Measurements from ENCODE around the gene KDM4C. TPM values are rescaled to one million over a fixed set of nuclear protein-coding genes. Genes with fewer than 3 reads are reported as not detected.

KDM4C gene
- total and polyA plus RNA-seq, 2 of the 8 experiments (the other 6 are each of a cell fraction or from before 2014, with no cell fraction given) = 13.0 to 26.1 TPM

- Histone ChIP-seq H2AFZ (ENCODE audit: low read length) (no peak overlapping the region), H3K23ac (ENCODE audit: insufficient read length) (no peak overlapping the region), H4K20me1 (replicated peaks in 1 of 2; ENCODE audit: control insufficient read depth in 1 of 2, insufficient read depth in 2 of 2, low read length in 2 of 2) (no peaks in the 10 kb centered on the region), H4K8ac (ENCODE audit: extremely low read depth, insufficient read depth, low read length) (no peak overlapping the region), H3K14ac (ENCODE audit: insufficient read length) (no peak overlapping the region), H2BK20ac (ENCODE audit: low read length) (no peak overlapping the region), H4K91ac (replicated peaks; ENCODE audit: insufficient read length, low read length) (peak overlapping the region; percentile 22), H3K27me3 (replicated peaks in 1 of 4; ENCODE audit: control insufficient read depth in 3 of 4, extremely low read depth in 1 of 4, insufficient read depth in 3 of 4, low read length in 3 of 4) (no peaks in the 10 kb centered on the region), H3K79me1 (ENCODE audit: low read depth, low read length) (peaks cover 6% of the 10 kb centered on the region; the same call in 1 of the 2 replicates), H3K4me1 (replicated peaks in 1 of 4; ENCODE audit: control insufficient read depth in 3 of 4, insufficient read depth in 4 of 4, low read length in 3 of 4) (peaks cover 4 to 19% (median 16%) of the 10 kb centered on the region in 4 experiments), H3K36me3 (ENCODE audit: control insufficient read depth in 2 of 4, insufficient read depth in 4 of 4, low read length in 3 of 4) (no peaks in the 10 kb centered on the region), H3K4me3 (ENCODE audit: extremely low read depth in 1 of 4, insufficient read depth in 2 of 4, low read depth in 3 of 4, low read length in 4 of 4) (no peak overlapping the region), H3K9ac (replicated peaks in 1 of 4; ENCODE audit: extremely low read depth in 1 of 4, low read depth in 3 of 4, low read length in 3 of 4) (no peak overlapping the region), H3K56ac (replicated peaks; ENCODE audit: insufficient read length, low read depth, low read length) (no peak overlapping the region), H4K5ac (ENCODE audit: insufficient read length, low read depth, low read length) (no peak overlapping the region), H3K4ac (replicated peaks; ENCODE audit: insufficient read length, low read depth, low read length) (no peak overlapping the region), H2BK15ac (ENCODE audit: low read length) (no peak overlapping the region), H3K79me2 (ENCODE audit: control insufficient read depth in 1 of 2, insufficient read depth in 2 of 2, low read length in 2 of 2) (peaks cover 3 to 91% of the 10 kb centered on the region in 2 experiments; a peak in 3 of 4 replicates), H3K27ac (ENCODE audit: low read depth, low read length) (no peak overlapping the region), H3K18ac (ENCODE audit: extremely low read depth, low read length) (no peak overlapping the region), H2AK5ac (ENCODE audit: low read depth, low read length) (peak overlapping the region; percentile 5; the same call in 1 of the 2 replicates), H3K9me3 (ENCODE audit: insufficient read depth in 2 of 2, low read depth in 1 of 2, low read length in 1 of 2) (no peaks in the 10 kb centered on the region), H3K4me2 (ENCODE audit: insufficient read depth in 1 of 2, low read depth in 2 of 2, low read length in 2 of 2) (no peak overlapping the region), H2BK5ac (ENCODE audit: low read depth, low read length) (no peak overlapping the region), H3K23me2 (ENCODE audit: low read depth, low read length) (no peaks in the 10 kb centered on the region), H2BK12ac (ENCODE audit: low read depth, low read length) (no peak overlapping the region), H2BK120ac (replicated peaks; ENCODE audit: low read depth, low read length) (no peak overlapping the region)
- FAIRE-seq (no peak), DNase-seq (ENCODE audit: low read depth in 1 of 2, low spot score in 2 of 2) (no peak)
- TF ChIP-seq MAX (IDR thresholded peaks at IDR 0.05) (no peak), SRF (IDR thresholded peaks at IDR 0.05; ENCODE audit: low read depth, low read length) (peak; percentile 18; the same call in 1 of the 2 replicates)
- CTCF ChIA-PET (ENCODE audit: partially characterized antibody) = interaction anchor here (1.1 kb wide), 1 partner anchor 12 kb away, joined by 3 read pairs; no protein-coding TSS in a partner anchor
- 81% methylated on average over 1 of the region's 1 CpG; no CpG with 5 or more reads in 1 of the 2 experiments for WGBS, 2 experiments (ENCODE audit: extremely low coverage in 1 of 2, insufficient coverage in 1 of 2, insufficient read length in 1 of 2, insufficient replicate concordance in 2 of 2, low coverage in 1 of 2, low lambda C conversion rate in 2 of 2, missing lambda C conversion rate in 1 of 2)
- POLR2A ChIA-PET (ENCODE audit: partially characterized antibody) = no interaction called here
Measured at GRCh38 chr9:6785682-6786081, 27.9 kb downstream of the KDM4C start.

Data from H1 (cell line).